Lung (tissue), 12 donors: ENCODE results near the gene FAM81A. TPM values are rescaled to one million over a fixed set of nuclear protein-coding genes. Genes with fewer than 3 reads are reported as not detected.

ENCODE experiments used
- ATAC-seq: fragments of 200-7000 bp; cut with Tn5 transposase; one replicate; pipeline ENCODE4 v1.9.1; 2020; ENCODE audit warnings: moderate number of reproducible peaks; ENCODE audit not compliant: insufficient read depth, low FRiP score
- DNase-seq, 3 donors: peaks; one replicate each; pipeline ENCODE4 v3.0.0-alpha.2; 2013 to 2017
- H3K27ac ChIP-seq, 2 donors: one replicate each; pipeline ENCODE4 v1.5.1; 2013; ENCODE audit warnings: mild to moderate bottlenecking in 2 of 2, moderate library complexity in 2 of 2, control low read depth in 1 of 2, inconsistent platforms in 1 of 2, low read depth in 1 of 2, low read length in 1 of 2
- H3K27me3 ChIP-seq, 3 donors: one replicate each; pipeline ENCODE4 v1.5.1; 2013; ENCODE audit warnings: low read length in 2 of 3; ENCODE audit not compliant: control insufficient read depth in 3 of 3, insufficient read depth in 3 of 3
- H3K36me3 ChIP-seq, 4 donors: one replicate each; pipeline ENCODE4 v1.5.1; 2013; ENCODE audit warnings: low read length in 4 of 4, mild to moderate bottlenecking in 1 of 4, moderate library complexity in 1 of 4; ENCODE audit not compliant: control insufficient read depth in 4 of 4, insufficient read depth in 4 of 4
- H3K4me1 ChIP-seq, 5 donors: one replicate each; pipeline ENCODE4 v1.5.1; 2013; ENCODE audit warnings: low read length in 5 of 5, mild to moderate bottlenecking in 2 of 5, moderate library complexity in 1 of 5; ENCODE audit not compliant: control insufficient read depth in 5 of 5, insufficient read depth in 5 of 5
- H3K4me3 ChIP-seq: one replicate; pipeline ENCODE4 v1.5.1; 2013; ENCODE audit warnings: mild to moderate bottlenecking, control low read depth, moderate library complexity
- H3K9ac ChIP-seq, 2 donors: one replicate each; pipeline ENCODE4 v1.5.1; 2013; ENCODE audit warnings: low read length in 2 of 2, control low read depth in 1 of 2; ENCODE audit not compliant: insufficient read depth in 1 of 2
- H3K9me3 ChIP-seq, 4 donors: one replicate each; pipeline ENCODE4 v1.5.1; 2013; ENCODE audit warnings: low read length in 3 of 4, mild to moderate bottlenecking in 1 of 4, moderate library complexity in 1 of 4; ENCODE audit not compliant: control insufficient read depth in 4 of 4, insufficient read depth in 3 of 4
- CTCF ChIP-seq: IDR thresholded peaks from 2 replicates; pipeline ENCODE4 v1.5.1; 2012; ENCODE audit warnings: mild to moderate bottlenecking; ENCODE audit errors: control extremely low read depth, extremely low read depth
- WGBS, 2 donors: extraction: QIAGEN DNeasy Blood & Tissue Kit; methylation state at CpG; one replicate each; pipeline ENCODE4 v1.1.7; 2013; 5-methylcytosine and 5-hydroxymethylcytosine counted together
- polyA plus RNA-seq, 2 donors: library from polyadenylated mRNA; stranded (reverse); fragments of 200-250 nt; gene quantifications; one replicate each; pipeline ENCODE4 v1.2.1, GENCODE V29; 2013
- total RNA-seq, 2 donors: library from RNA; depleted of rRNA in 1 of 2; stranded (reverse); fragments of >200 nt in 1 of 2; gene quantifications; one replicate each; pipeline ENCODE4 v1.2.1, GENCODE V29; 2014 to 2021
- donor health status: control.
- donor health status: control.
- donor health status: Bipolar disorder and iron deficiency.
- donor health status: healthy.
- donor health status: DM: yes; HTN: yes; CAD: no.

The FAM81A gene
- total and polyA plus RNA-seq, 4 donors, result 0.67 to 2.9 (median 1.7) TPM

- no peaks in the 10 kb centered on the region for H3K36me3 ChIP-seq
- H3K9me3 ChIP-seq, result no peaks in the 10 kb centered on the region
- H3K4me3 ChIP-seq, result no peak overlapping the region
- 94 to 100% methylated on average over 2 of the region's 2 CpGs for WGBS, 2 donors
- no peaks in the 10 kb centered on the region for H3K4me1 ChIP-seq
- DNase-seq, result no peak
- H3K9ac ChIP-seq, result no peak overlapping the region
- no peak for ATAC-seq
- H3K27me3 ChIP-seq, result no peaks in the 10 kb centered on the region
- no peak overlapping the region for H3K27ac ChIP-seq
- no peak for TF ChIP-seq CTCF
Observed at GRCh38 chr15:59515190-59515589, 77.2 kb downstream of the FAM81A start.

- H3K4me1 ChIP-seq, result no peaks in the 10 kb centered on the region
- H3K27ac ChIP-seq, result no peak overlapping the region
- no peak for ATAC-seq
Observed at GRCh38 chr15:59516655-59517461, 78.9 kb downstream of the FAM81A start.

GRCh38 chr15:59519329-59519728 lies 81.3 kb downstream of the FAM81A start:
- Histone ChIP-seq H3K4me1 (no peaks in the 10 kb centered on the region), H3K9ac (no peak overlapping the region), H3K27me3 (no peaks in the 10 kb centered on the region), H3K4me3 (no peak overlapping the region), H3K27ac (no peak overlapping the region), H3K36me3 (no peaks in the 10 kb centered on the region), H3K9me3 (no peaks in the 10 kb centered on the region)
- ATAC-seq (no peak), DNase-seq (no peak)
- 46 to 47% methylated on average over 3 of the region's 3 CpGs for WGBS, 2 donors
- TF ChIP-seq CTCF, result no peak

More at GRCh38 chr15:59516655-59517461, 78.9 kb downstream of the FAM81A start:
- Histone ChIP-seq H3K4me3 (no peak overlapping the region), H3K27me3 (no peaks in the 10 kb centered on the region), H3K36me3 (no peaks in the 10 kb centered on the region), H3K9me3 (no peaks in the 10 kb centered on the region), H3K9ac (no peak overlapping the region)
- TF ChIP-seq CTCF, result no peak
- no peak for DNase-seq
- 72 to 75% methylated on average over 9 of the region's 9 CpGs for WGBS, 2 donors

- no peak for TF ChIP-seq CTCF
- Histone ChIP-seq H3K27me3 (no peaks in the 10 kb centered on the region), H3K9me3 (no peaks in the 10 kb centered on the region), H3K27ac (no peak overlapping the region), H3K36me3 (no peaks in the 10 kb centered on the region), H3K9ac (no peak overlapping the region), H3K4me3 (no peak overlapping the region), H3K4me1 (no peaks in the 10 kb centered on the region)
- 76 to 85% methylated on average over 5 of the region's 5 CpGs for WGBS, 2 donors
- DNase-seq, result no peak
- no peak for ATAC-seq
Observed at GRCh38 chr15:59521443-59521842, 83.5 kb downstream of the FAM81A start.
